ENCODE results near the gene CADPS. TPM values are rescaled to one million over a fixed set of nuclear protein-coding genes. Genes with fewer than 3 reads are reported as not detected.

CADPS gene
- total RNA-seq, 1 donor from 2014 or later, result not detected

GRCh38 chr3:62534326-62534725 lies 340.9 kb downstream of the CADPS start:
- H3K4me1 ChIP-seq, result no peaks in the 10 kb centered on the region
- H3K9me3 ChIP-seq, result no peaks in the 10 kb centered on the region
- intact Hi-C loops (cut with DNase I), result no loop called here
- no peaks in the 10 kb centered on the region for H3K27me3 ChIP-seq
- TF ChIP-seq CTCF (IDR thresholded peaks at IDR 0.05), result no peak
- no peak overlapping the region for H3K27ac ChIP-seq
- H3K4me3 ChIP-seq, result no peak overlapping the region
- DNase-seq (ENCODE audit: low spot score in 2 of 2), result no peak
- H3K36me3 ChIP-seq, result no peaks in the 10 kb centered on the region

- Histone ChIP-seq H3K27me3 (no peaks in the 10 kb centered on the region), H3K4me3 (no peak overlapping the region), H3K4me1 (no peaks in the 10 kb centered on the region), H3K36me3 (no peaks in the 10 kb centered on the region), H3K27ac (no peak overlapping the region), H3K9me3 (no peaks in the 10 kb centered on the region)
- intact Hi-C loops (cut with DNase I), result no loop called here
- no peak for DNase-seq (ENCODE audit: low spot score in 2 of 2)
- TF ChIP-seq CTCF (IDR thresholded peaks at IDR 0.05), result no peak
These were observed 342.4 kb downstream of the CADPS start for GRCh38 chr3:62532796-62533195.

- intact Hi-C loops (cut with DNase I), result no loop called here
- H3K27me3 ChIP-seq, result no peaks in the 10 kb centered on the region
- H3K4me3 ChIP-seq, result no peak overlapping the region
These were observed 343.2 kb downstream of the CADPS start for GRCh38 chr3:62531981-62532380.

GRCh38 chr3:62531493-62531892 lies 343.7 kb downstream of the CADPS start:
- no peak for DNase-seq (ENCODE audit: low spot score in 2 of 2)
- H3K4me1 ChIP-seq, result no peaks in the 10 kb centered on the region
- no peak for TF ChIP-seq CTCF (IDR thresholded peaks at IDR 0.05)
- H3K27ac ChIP-seq, result no peak overlapping the region
- intact Hi-C loops (cut with DNase I), result no loop called here
- no peaks in the 10 kb centered on the region for H3K9me3 ChIP-seq
- no peaks in the 10 kb centered on the region for H3K27me3 ChIP-seq
- no peaks in the 10 kb centered on the region for H3K36me3 ChIP-seq
- no peak overlapping the region for H3K4me3 ChIP-seq

More at GRCh38 chr3:62531981-62532380, 343.2 kb downstream of the CADPS start:
- no peak for TF ChIP-seq CTCF (IDR thresholded peaks at IDR 0.05)
- Histone ChIP-seq H3K36me3 (no peaks in the 10 kb centered on the region), H3K9me3 (no peaks in the 10 kb centered on the region), H3K4me1 (no peaks in the 10 kb centered on the region), H3K27ac (no peak overlapping the region)
- no peak for DNase-seq (ENCODE audit: low spot score in 2 of 2)

GRCh38 chr3:62529230-62529629 lies 346.0 kb downstream of the CADPS start:
- TF ChIP-seq CTCF (IDR thresholded peaks at IDR 0.05), result no peak
- H3K9me3 ChIP-seq, result no peaks in the 10 kb centered on the region
- no peaks in the 10 kb centered on the region for H3K36me3 ChIP-seq
- no peak overlapping the region for H3K4me3 ChIP-seq
- no peaks in the 10 kb centered on the region for H3K27me3 ChIP-seq
- intact Hi-C loops (cut with DNase I), result no loop called here
- no peak overlapping the region for H3K27ac ChIP-seq
- no peaks in the 10 kb centered on the region for H3K4me1 ChIP-seq
- no peak for DNase-seq (ENCODE audit: low spot score in 2 of 2)

GRCh38 chr3:62527474-62527873 lies 347.7 kb downstream of the CADPS start:
- no peaks in the 10 kb centered on the region for H3K4me1 ChIP-seq
- no peaks in the 10 kb centered on the region for H3K27me3 ChIP-seq
- no peaks in the 10 kb centered on the region for H3K9me3 ChIP-seq
- H3K27ac ChIP-seq, result no peak overlapping the region
- no peak for DNase-seq (ENCODE audit: low spot score in 2 of 2)
- no peak for TF ChIP-seq CTCF (IDR thresholded peaks at IDR 0.05)
- intact Hi-C loops (cut with DNase I), result no loop called here
- no peaks in the 10 kb centered on the region for H3K36me3 ChIP-seq
- H3K4me3 ChIP-seq, result no peak overlapping the region
